Vagina (tissue), 2 donors: ENCODE results near the gene NUP98. TPM values are rescaled to one million over a fixed set of nuclear protein-coding genes. Genes with fewer than 3 reads are reported as not detected.

Source experiments
- DNase-seq, 2 donors: peaks; one replicate each; pipeline ENCODE4 v3.0.0-alpha.2; 2017; ENCODE audit errors: extremely low spot score in 2 of 2
- H3K27ac ChIP-seq: fragments of 200-600 bp; sonication (generic); one replicate; pipeline ENCODE4 v1.5.1; 2019
- H3K27me3 ChIP-seq: fragments of 200-600 bp; sonication (generic); one replicate; pipeline ENCODE4 v1.5.1; 2019
- H3K36me3 ChIP-seq, 2 donors: fragments of 200-600 bp; sonication (generic); one replicate each; pipeline ENCODE4 v1.5.1; 2017 to 2019
- H3K4me1 ChIP-seq: fragments of 200-600 bp; sonication (generic); one replicate; pipeline ENCODE4 v1.5.1; 2019
- H3K4me3 ChIP-seq, 2 donors: fragments of 200-600 bp; sonication (generic); 1 replicate in 1 of 2; 2 replicates in 1 of 2; pipeline ENCODE4 v1.5.1; 2016 to 2019
- H3K9me3 ChIP-seq: fragments of 200-600 bp; sonication (generic); one replicate; pipeline ENCODE4 v1.5.1; 2019
- CTCF ChIP-seq, 3 experiments: fragments of 450-650 bp in 2 of 3; fragments of 200-600 bp in 1 of 3; sonication (generic) in 1 of 3; IDR thresholded peaks; one replicate each; pipeline ENCODE4 v1.5.1; 2017 to 2019; ENCODE audit warnings: antibody characterized with exemption in 3 of 3, mild to moderate bottlenecking in 2 of 3, moderate library complexity in 2 of 3
- POLR2A ChIP-seq, 2 donors: fragments of 450-650 bp; IDR thresholded peaks; one replicate each; pipeline ENCODE4 v1.6.1; 2017; ENCODE audit warnings: antibody characterized with exemption in 2 of 2, mild to moderate bottlenecking in 2 of 2, moderate library complexity in 2 of 2
- POLR2AphosphoS5 ChIP-seq, 2 donors: sonication (generic); formaldehyde crosslinking; IDR thresholded peaks; one replicate each; pipeline ENCODE4 v1.9.0; 2017; ENCODE audit warnings: antibody characterized with exemption in 2 of 2, mild to moderate bottlenecking in 2 of 2, low read depth in 1 of 2; ENCODE audit not compliant: insufficient read depth in 1 of 2
- intact Hi-C: fragments of 100-400 bp; cut with DNase I; formaldehyde crosslinking; loops from one replicate; pipeline ENCODE4 v1.15.1; 2023
- total RNA-seq: library from RNA; depleted of rRNA; stranded (reverse); fragments of >200 nt; gene quantifications from one replicate; pipeline ENCODE4 v1.2.3, GENCODE V29; 2016

NUP98 gene
- total RNA-seq, 1 donor from 2014 or later = 110 TPM

DNA sequence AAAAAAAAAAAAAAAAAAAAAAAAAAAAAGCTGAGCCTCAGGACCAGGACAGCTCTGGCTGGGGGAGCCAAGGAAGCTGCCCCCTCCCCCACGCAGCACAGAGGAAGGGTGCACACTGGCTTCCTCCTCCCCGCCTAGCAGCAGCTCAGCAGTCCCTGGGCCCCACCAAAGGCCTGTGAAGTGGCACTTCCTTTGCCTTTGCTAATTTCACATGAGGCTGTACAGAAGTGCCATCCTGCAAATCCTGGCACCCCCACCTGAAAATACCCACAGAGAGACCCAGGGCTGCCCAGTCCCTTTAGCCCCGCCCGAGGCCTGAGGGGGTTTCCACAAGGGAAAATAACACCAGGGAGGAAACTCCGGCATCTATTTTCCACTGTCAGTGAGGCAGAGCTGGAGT lies 39.5 kb upstream of the NUP98 start:
- DNase-seq = no peak
- no peak for TF ChIP-seq POLR2AphosphoS5 (IDR thresholded peaks at IDR 0.05; ENCODE audit: insufficient read depth in 1 of 2, low read depth in 1 of 2)
- TF ChIP-seq CTCF (IDR thresholded peaks at IDR 0.05) = no peak
- TF ChIP-seq POLR2A (IDR thresholded peaks at IDR 0.05) = no peak
- Histone ChIP-seq H3K27ac (peak overlapping the region; percentile 27), H3K36me3 (no peaks in the 10 kb centered on the region), H3K4me1 (peaks cover 73% of the 10 kb centered on the region), H3K27me3 (no peaks in the 10 kb centered on the region), H3K9me3 (no peaks in the 10 kb centered on the region), H3K4me3 (no peak overlapping the region)
- intact Hi-C loops = no loop called here

- peaks cover 75% of the 10 kb centered on the region for H3K4me1 ChIP-seq
- H3K36me3 ChIP-seq = no peaks in the 10 kb centered on the region
- DNase-seq = no peak
- intact Hi-C loops = no loop called here
- H3K4me3 ChIP-seq = no peak overlapping the region
- peak overlapping the region; percentile 10 for H3K27ac ChIP-seq
- no peaks in the 10 kb centered on the region for H3K27me3 ChIP-seq
- no peaks in the 10 kb centered on the region for H3K9me3 ChIP-seq
- TF ChIP-seq POLR2A (IDR thresholded peaks at IDR 0.05) (no peak), POLR2AphosphoS5 (IDR thresholded peaks at IDR 0.05; ENCODE audit: insufficient read depth in 1 of 2, low read depth in 1 of 2) (no peak), CTCF (IDR thresholded peaks at IDR 0.05) (no peak)
Observed at GRCh38 chr11:3835751-3836150, 38.4 kb upstream of the NUP98 start.

GRCh38 chr11:3834664-3835461 lies 37.5 kb upstream of the NUP98 start:
- peaks cover 72% of the 10 kb centered on the region for H3K4me1 ChIP-seq
- intact Hi-C loops = no loop called here
- DNase-seq = no peak
- H3K9me3 ChIP-seq = no peaks in the 10 kb centered on the region
- H3K27ac ChIP-seq = peak overlapping the region; percentile 10
- no peaks in the 10 kb centered on the region for H3K27me3 ChIP-seq
- no peak for TF ChIP-seq POLR2AphosphoS5 (IDR thresholded peaks at IDR 0.05; ENCODE audit: insufficient read depth in 1 of 2, low read depth in 1 of 2)
- TF ChIP-seq CTCF (IDR thresholded peaks at IDR 0.05) = no peak
- TF ChIP-seq POLR2A (IDR thresholded peaks at IDR 0.05) = no peak
- H3K4me3 ChIP-seq = no peak overlapping the region
- no peaks in the 10 kb centered on the region for H3K36me3 ChIP-seq

DNA sequence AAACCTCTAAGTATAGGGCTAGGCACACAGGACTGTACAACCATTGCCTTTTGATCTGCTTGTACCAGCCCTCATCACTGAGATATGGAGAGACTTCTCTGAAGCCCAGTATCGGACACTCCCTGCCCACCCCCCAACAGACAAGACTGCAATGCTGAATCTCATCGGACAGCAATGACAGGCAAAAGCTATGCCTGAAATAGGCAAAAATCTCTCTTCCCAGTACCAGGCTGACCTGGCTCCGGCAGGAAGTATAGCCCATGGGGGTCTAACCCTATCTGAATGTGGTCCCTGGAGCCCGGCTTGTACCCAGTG lies 37.0 kb upstream of the NUP98 start:
- H3K27ac ChIP-seq = peak overlapping the region; percentile 9
- H3K36me3 ChIP-seq = no peaks in the 10 kb centered on the region
- TF ChIP-seq CTCF (IDR thresholded peaks at IDR 0.05) (no peak), POLR2A (IDR thresholded peaks at IDR 0.05) (no peak), POLR2AphosphoS5 (IDR thresholded peaks at IDR 0.05; ENCODE audit: insufficient read depth in 1 of 2, low read depth in 1 of 2) (no peak)
- no peaks in the 10 kb centered on the region for H3K27me3 ChIP-seq
- intact Hi-C loops = no loop called here
- no peak overlapping the region for H3K4me3 ChIP-seq
- H3K9me3 ChIP-seq = no peaks in the 10 kb centered on the region
- no peak for DNase-seq
- peaks cover 67% of the 10 kb centered on the region for H3K4me1 ChIP-seq

GRCh38 chr11:3833449-3833848 lies 36.1 kb upstream of the NUP98 start:
- Histone ChIP-seq H3K4me3 (no peak overlapping the region), H3K9me3 (no peaks in the 10 kb centered on the region), H3K36me3 (no peaks in the 10 kb centered on the region), H3K27ac (no peak overlapping the region), H3K4me1 (peaks cover 58% of the 10 kb centered on the region), H3K27me3 (no peaks in the 10 kb centered on the region)
- no peak for DNase-seq
- no peak for TF ChIP-seq POLR2AphosphoS5 (IDR thresholded peaks at IDR 0.05; ENCODE audit: insufficient read depth in 1 of 2, low read depth in 1 of 2)
- TF ChIP-seq POLR2A (IDR thresholded peaks at IDR 0.05) = no peak
- TF ChIP-seq CTCF (IDR thresholded peaks at IDR 0.05) = no peak
- intact Hi-C loops = no loop called here
